ENCODE data around the gene PXDN.
"Not testable (repeated sequence)": the region's sequence is repeated elsewhere in the genome, so short reads cannot be mapped to it uniquely, and the experiment has no call there.

PXDN gene, protein sequence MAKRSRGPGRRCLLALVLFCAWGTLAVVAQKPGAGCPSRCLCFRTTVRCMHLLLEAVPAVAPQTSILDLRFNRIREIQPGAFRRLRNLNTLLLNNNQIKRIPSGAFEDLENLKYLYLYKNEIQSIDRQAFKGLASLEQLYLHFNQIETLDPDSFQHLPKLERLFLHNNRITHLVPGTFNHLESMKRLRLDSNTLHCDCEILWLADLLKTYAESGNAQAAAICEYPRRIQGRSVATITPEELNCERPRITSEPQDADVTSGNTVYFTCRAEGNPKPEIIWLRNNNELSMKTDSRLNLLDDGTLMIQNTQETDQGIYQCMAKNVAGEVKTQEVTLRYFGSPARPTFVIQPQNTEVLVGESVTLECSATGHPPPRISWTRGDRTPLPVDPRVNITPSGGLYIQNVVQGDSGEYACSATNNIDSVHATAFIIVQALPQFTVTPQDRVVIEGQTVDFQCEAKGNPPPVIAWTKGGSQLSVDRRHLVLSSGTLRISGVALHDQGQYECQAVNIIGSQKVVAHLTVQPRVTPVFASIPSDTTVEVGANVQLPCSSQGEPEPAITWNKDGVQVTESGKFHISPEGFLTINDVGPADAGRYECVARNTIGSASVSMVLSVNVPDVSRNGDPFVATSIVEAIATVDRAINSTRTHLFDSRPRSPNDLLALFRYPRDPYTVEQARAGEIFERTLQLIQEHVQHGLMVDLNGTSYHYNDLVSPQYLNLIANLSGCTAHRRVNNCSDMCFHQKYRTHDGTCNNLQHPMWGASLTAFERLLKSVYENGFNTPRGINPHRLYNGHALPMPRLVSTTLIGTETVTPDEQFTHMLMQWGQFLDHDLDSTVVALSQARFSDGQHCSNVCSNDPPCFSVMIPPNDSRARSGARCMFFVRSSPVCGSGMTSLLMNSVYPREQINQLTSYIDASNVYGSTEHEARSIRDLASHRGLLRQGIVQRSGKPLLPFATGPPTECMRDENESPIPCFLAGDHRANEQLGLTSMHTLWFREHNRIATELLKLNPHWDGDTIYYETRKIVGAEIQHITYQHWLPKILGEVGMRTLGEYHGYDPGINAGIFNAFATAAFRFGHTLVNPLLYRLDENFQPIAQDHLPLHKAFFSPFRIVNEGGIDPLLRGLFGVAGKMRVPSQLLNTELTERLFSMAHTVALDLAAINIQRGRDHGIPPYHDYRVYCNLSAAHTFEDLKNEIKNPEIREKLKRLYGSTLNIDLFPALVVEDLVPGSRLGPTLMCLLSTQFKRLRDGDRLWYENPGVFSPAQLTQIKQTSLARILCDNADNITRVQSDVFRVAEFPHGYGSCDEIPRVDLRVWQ (N-terminal part only)

DNA sequence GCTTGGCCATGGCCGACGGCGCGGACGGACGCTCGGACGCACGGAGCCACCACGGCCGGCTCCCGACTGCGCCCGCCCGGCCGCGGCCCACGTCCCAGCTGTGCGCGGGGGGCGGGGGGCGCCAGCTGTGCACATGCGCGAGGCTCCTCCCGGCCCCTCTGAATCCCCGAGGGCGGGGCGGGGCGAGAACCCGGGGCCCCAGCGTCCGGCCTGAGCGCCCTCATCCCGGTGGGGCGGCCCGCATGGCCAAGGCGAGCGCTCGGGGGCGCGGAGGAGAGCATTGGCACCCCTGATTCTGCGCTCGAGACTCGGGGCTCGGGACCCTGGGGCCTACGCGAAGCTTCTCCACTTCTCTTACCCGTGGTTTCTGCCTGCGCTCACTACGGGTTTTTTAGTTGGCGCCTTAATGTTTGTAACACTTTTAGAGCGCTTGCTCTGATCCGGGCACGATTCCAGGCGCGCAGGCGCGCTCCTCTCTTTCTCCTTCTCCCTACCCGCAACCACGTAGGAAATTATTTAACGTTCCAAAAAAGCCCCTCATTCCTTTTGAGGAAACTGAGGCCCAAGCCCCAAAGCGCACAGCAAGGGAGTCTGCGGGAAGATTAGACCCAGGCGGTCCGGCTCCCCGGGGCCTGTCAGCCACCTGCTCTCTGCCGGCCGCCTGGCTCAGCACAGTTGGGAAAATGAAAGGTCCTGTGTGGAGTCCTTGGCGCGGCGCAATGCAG lies at the start of gene PXDN:
PXDN (minus strand) TSS at position 70 of the 725 bp plus-strand sequence; CDS start at position 10, 60 bp downstream.
- peak; percentile 25 for DNase-seq (ENCODE audit: low spot score)

DNA sequence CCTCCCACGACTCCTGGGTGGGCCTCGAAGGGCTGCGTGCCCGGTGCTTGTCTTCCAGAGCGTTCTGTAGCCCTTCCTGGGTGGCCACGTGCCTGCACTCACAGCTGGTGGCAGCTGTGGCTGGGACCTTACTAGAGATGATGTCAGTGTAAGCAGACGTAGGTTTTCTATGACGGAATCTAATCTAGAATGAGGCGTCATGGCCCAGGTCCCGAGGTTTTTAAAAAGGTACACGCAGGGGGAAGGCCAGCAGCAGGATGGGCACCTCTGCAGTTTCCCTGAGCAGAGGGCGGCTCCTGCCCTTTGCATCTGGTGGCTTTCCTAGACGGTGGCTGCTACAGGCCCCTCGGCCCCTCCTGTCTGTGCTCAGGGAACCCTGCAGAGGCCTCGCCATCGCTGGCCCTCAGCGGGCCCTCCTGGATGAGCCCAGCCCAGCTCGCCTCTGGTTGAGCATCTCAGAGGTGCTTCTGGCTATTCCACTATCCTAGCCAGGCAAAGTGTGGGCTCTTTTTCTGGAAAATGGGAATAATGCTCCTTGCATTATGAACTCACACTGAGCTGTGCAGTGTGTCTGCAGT lies 49.6 kb upstream of the PXDN start:
- DNase-seq (ENCODE audit: low spot score), result no peak

DNA sequence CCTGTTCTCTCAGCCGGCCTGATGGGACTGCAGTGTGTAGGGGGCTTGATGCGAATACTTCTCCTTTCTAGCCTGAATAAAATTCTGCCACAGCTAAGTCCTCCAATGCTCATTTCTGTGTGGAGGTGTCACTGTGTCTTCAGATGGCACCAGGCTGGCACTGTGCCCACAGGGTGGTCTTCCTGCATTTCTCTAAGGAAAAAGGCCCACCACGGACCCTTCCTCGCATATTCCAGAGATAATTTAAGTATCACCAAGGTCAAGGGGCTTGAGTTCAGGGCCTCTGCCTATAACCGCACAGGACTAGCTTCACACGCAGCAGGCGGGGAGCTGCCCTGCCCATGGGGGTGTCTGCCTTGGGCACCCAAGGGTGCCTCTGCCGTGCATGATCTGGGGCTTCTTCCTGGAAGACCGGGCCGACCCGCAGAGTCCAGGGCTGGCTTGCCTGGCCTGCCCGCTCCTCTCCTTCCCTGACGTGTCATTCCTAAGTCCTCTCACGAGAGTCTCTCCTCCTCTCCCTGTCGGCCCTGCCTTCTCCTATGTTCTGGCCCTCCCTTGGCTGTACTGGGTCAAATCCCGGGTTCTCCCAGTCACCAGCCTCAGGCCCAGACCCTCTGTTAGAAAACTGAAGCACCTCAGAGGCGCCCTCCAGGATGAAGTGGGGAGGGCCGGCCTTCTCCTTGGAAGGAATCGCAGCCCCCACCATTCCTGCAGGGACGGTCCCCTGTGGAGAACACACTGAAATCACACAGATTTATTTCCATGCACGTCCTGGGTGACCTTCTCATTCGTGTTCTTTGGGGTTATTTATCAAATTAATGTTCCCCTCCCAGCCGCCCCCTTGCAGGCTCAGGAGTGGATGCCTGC lies 48.9 kb upstream of the PXDN start:
- DNase-seq (ENCODE audit: low spot score), result no peak

DNA sequence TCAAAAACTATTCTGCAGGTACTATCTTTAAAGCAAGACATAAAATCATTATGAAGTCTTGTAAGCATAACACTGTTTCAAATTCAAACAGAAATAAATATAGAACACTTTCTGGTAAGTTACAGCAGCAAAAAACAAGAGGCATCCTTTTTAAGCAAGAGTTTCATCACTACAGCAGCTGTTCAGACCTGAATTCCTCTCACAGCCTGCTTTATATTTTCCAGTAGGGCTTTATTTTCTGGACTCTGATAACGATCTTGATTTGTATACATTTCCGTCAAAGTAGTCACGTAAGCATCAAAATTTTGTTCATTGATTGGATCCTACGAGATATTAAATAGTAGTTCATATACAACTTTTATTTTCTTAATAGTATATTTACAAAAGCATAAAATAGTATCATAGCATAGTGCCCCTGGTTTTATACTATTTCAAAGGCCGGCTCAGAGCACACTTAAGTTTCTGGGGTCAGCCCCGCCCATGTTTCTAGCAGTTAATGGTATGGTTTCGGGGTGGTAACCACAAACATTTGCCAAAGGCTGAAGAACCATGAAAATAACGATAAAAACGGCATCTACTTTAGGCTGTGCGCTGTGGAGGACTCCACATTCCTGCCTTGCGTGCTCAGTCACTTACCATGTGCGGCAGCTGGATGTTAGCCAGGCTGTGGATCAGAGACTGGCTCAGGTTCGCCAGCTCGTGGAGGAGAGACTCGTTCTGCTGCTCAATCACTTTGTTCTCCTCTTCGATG lies 47.5 kb upstream of the PXDN start:
- no peak for DNase-seq (ENCODE audit: low spot score)

DNA sequence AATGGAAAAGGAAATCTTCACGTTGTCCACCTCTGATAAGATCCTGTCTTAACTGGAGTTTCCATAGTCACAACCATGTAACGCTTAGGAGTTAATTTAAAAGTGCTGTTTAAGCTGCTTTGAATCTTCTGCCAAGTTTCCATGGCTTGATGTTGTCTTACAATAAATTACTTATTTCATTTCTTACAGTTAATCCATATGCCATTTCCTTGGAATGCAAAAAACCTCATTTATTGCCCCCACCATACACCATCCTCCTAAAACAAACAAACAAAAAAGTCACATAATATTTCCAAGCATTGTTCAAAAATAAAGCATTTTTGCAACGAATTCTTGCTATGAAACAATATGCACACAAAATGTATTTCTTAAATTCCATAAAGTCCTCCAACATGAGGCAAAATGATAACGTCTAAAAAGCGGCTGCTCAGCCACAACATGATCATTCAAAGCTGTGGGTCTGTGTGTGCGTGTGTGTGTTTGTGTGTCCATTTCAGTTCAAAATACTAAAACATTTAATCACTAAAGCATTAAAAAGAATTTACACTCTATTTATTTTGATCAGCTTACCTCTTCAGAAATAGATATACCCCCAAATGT lies 46.8 kb upstream of the PXDN start:
- DNase-seq (ENCODE audit: low spot score), result no peak

DNA sequence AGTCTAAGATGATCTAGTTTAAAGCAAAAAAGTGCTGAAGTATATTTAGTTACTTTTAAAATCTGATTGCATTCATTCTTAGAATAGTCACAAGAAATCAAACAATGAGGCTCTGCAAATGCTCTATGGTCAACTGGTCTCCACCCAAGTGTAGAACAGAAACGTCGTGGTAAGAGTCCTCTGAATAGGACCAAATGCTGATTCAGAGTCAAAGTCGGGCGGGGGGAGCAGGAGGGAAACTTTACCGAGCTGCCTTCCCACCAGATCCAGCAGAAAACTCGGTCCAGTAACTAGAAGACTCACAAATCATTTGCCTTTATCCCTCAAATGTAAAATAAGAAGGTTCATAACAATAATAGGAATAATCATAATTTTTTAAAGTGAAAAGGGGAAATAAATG lies 46.2 kb upstream of the PXDN start:
- no peak for DNase-seq (ENCODE audit: low spot score)

DNA sequence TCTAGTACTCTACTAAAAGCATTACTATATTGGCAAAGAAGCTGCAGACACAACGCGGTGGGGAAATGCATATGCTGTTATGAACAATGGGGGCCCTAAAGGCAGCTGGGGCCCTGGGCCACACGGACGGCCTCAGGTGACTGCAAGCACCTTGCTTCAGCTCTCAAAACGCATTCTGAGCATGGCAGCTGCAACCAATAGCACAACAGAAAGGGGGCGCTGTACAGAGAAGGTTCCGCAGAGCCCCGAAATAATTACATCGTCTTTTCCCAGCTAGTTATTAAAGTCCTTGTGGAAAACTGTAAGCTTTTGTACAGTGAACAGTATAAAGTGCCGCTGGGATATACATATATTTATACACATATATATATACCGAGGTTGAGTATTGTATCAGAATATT lies 45.3 kb upstream of the PXDN start:
- DNase-seq (ENCODE audit: low spot score), result no peak

DNA sequence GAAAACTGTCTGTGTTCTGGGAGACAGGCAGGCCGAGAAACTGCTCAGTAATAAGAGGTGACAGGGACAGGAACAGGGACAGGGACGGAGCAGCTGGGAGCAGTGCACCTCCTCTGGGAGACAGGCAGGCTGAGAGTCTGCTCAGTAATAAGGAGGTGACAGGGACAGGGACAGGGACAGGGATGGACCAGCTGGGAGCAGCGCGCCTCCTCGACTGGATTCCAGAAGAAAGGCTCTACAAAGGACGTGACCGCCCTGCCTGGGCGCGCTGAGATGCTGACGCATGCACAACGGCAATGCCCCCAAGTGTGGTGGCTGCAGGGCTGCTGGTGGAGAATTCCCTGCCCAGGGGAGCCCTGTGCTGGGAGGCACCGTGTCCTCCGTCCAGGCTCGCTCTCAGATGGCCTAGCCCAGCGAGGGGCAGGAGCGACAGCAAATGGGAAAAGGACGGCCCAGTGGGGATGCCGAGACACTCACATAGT lies 44.2 kb upstream of the PXDN start:
- no peak for DNase-seq (ENCODE audit: low spot score)

DNA sequence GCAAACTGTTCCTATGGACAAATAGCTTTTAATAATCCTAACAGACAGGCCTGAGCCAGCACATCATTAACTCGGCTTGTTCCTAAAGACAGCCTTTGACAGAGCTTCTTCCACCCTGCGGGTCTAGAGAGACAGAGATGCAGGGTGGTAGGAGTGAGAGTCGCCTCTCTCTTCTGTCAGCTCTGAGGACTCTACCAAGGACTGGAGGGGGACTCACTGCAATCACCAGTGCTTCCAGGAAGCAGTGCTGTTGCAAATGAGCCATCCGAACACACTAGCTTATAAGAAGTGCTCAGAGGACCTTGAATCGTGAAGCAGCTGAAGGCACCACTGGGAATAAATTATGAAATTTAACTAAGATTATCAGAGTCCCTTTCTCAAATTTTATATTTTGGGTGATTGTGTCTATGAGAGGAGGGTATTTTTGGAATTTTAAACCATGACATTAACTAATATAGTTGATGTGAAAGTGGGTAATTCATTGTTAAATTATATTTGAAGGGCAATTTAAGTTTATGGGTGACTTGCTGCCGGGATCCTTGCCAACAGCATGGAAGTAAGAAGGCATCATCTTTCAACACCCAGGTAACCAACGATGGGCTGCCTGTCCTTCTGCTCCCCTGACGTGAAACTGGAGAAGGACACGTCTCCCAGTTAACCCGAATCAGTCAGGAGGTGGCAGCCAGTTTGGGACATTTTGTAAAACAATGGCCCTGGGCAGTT lies 43.6 kb upstream of the PXDN start:
- no peak for DNase-seq (ENCODE audit: low spot score)

DNA sequence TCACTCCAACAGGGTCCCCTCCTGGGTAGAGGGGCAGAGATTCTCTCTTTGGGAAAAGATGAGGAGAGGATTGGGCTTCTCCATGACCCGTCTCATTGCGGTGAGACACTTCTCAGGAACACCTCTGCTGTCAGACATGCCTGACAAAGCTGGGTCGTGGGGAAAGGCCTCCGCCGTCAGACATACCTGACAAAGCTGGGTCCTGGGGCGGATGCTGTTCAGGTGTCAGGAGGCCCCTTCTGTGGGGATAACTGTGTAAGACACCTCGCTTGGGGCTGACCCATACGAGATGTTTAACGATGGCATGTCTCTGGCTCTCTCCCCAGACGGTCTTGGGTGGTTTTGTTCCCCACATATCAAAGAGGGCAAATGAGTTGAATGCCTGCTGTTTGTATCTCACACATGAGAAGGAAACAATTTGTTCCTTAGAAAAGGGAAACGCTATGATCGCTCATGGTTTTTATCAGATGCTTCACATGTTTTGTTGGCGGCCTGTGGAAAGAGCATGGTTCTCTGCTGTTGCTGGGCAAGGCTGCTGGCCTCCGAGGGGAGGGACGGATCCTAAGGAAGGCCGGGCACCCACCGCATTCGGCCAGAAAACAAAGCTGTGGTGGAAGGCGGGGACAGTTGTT lies 40.8 kb upstream of the PXDN start:
- no peak for DNase-seq (ENCODE audit: low spot score)

DNA sequence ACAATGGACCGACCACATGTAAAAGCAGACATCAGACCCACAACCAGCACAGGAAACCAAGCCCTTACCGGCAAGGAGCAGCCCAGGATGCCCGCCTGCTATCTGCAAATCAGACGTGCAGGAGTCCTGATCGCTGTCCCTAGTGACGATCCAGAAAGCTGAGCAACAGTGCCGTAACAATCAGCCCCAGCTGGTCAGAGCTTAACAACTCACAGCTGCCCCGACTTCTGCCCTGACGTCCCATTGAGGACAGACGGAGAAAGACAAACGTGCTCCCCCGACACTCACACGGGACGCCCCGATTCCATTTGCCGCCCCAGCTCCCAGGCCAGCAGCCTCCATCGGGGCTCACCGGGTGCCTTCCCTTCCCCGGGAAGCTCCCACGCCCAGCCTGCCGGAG lies 39.8 kb upstream of the PXDN start:
- no peak for DNase-seq (ENCODE audit: low spot score)

DNA sequence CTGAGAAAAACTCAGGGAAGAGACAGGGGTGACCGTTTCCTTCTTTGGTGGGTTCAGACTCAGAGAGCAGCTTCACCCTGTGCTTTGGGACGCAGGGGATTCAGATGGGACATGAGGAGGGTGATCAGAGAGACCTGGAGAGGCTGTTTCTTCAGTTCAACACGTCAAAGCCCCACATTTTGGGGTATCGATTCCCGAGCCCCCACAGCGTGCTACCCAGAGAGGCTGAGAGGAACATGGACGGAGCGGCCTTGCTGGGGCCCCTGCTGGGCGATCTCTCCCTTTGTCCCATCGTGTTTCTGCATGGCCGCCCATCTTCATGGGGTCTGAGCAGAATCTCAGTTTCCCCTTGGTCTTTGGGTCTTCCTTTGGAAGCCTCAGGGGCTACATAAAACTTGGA lies 38.2 kb upstream of the PXDN start:
- DNase-seq (ENCODE audit: low spot score), result no peak

DNA sequence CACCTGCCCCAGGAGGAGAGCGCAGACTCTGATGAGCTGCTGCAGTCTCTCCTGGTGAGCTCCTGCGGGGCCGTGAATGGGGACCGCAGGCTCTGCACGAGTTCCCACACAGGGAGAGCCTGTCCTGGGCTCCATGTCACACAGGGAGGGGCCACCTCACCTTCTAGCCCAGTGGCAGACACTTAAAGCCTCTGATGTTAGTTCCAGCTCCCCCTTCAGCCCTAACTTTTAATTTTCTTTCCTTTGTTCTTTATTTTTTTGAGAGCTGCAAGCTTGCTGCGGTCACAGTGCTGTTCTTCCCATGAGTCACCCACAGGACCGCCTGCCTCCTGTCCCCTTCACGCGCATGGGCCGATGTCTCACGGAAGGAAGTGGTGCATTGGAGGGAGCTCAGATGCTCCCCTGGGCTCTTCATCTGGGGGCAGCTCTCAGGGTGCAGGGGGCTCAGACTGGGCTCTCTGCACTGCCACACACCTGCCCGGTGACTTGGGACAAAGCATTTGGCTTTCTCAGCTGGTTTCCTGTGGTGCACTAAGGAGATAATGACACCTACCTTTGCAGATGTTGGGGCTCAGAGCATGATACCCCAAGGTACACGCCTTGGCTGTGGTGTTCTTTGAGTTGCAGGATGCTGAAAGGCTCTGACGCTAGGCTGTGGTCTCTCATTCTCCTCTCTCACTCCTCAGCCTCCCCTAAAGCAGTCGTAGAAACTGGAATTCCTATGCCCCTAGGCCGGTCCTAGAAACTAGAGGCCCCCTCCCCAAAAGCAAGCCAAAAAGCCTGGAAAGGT lies 37.2 kb upstream of the PXDN start:
- DNase-seq (ENCODE audit: low spot score), result no peak

DNA sequence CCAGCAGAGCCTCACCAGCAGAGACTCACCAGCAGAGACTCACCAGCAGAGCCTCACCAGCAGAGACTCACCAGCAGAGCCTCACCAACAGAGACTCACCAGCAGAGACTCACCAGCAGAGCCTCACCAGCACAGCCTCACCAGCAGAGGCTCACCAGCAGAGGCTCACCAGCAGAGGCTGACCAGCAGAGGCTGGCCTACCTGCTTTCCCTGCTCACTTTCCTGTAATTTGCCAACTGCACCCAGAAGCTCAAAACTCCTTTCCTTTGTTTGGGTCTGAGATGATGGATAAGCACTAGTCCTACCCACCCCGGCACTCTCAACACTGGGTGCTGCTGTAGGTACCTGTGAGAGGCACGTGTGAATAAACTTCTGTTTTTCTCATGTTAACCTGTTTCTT lies 36.4 kb upstream of the PXDN start:
- no peak for DNase-seq (ENCODE audit: low spot score)

DNA sequence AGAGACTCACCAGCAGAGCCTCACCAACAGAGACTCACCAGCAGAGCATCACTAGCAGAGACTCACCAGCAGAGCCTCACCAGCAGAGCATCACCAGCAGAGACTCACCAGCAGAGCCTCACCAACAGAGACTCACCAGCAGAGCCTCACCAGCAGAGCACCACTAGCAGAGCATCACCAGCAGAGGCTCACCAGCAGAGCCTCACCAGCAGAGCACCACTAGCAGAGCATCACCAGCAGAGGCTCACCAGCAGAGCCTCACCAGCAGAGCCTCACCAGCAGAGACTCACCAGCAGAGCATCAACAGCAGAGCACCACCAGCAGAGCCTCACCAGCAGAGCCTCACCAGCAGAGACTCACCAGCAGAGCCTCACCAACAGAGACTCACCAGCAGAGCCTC lies 35.7 kb upstream of the PXDN start:
- DNase-seq (ENCODE audit: low spot score), result not testable (repeated sequence)

DNA sequence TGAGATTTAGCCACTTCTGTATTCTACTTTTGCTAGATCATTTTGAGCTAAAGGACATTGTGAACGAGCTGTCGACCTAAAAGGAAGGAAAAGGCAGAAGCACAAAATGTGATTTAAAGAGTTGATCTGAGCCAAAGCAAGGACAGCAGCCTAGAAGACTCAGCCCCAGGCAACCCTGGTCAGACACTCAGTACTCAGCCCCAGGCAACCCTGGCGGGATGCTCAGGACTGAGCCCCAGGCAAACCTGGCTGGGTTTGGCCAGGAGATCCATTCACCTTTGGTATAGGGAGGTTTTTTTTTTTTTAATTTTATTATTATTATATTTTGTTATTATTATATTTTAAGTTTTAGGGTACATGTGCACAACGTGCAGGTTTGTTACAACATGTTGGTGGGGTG lies 34.3 kb upstream of the PXDN start:
- DNase-seq (ENCODE audit: low spot score), result no peak

DNA sequence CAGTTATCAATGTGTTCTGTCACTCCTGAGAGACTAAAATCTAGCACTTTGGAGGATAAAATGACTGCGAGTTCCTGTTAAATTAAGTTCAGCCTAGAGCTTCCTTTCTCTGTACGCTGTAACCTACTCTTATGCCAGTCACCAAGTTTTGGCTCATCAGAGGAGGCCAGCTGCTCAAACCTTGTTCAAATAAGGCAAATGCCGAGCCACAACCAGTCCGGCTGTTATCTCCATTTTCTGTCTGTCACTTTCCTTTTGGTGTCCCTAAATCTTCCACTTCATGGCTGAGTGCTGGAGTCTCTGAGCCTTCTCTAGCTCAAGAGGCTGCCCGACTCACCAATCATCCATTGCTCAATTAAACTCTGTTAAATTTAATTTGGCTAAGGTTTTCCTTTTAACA lies 33.5 kb upstream of the PXDN start:
- DNase-seq (ENCODE audit: low spot score), result no peak

All from putamen (tissue), 1 donor.